Omental fat pad (tissue), 4 donors: ENCODE results near the gene RFTN2. TPM values are rescaled to one million over a fixed set of nuclear protein-coding genes. Genes with fewer than 3 reads are reported as not detected.
A peak's percentile ranks its signal among the peaks of the same experiment; 100 is the strongest.

Experiments
- ATAC-seq: fragments of 150-250 bp; one replicate; pipeline ENCODE4 v1.9.1; 2016; ENCODE audit warnings: mild to moderate bottlenecking, moderate library complexity; ENCODE audit not compliant: low FRiP score
- DNase-seq: peaks from one replicate; pipeline ENCODE4 v3.0.0-alpha.2; 2019; ENCODE audit warnings: low spot score
- total RNA-seq, 4 donors: library from RNA; depleted of rRNA; stranded (reverse); fragments of >200 nt; gene quantifications; one replicate each; pipeline ENCODE4 v1.1.0, GENCODE V29; 2016
- TF ChIP-seq, protein P1 (sequence below), 3 donors: fragments of 450-650 bp; IDR thresholded peaks; one replicate each; pipeline ENCODE4 v1.5.1; 2016 to 2017; ENCODE audit warnings: antibody characterized with exemption in 3 of 3, mild to moderate bottlenecking in 3 of 3, moderate library complexity in 2 of 3

The RFTN2 gene
- total RNA-seq, 4 donors from 2014 or later = 5.3 to 27.3 (median 14.0) TPM

DNA sequence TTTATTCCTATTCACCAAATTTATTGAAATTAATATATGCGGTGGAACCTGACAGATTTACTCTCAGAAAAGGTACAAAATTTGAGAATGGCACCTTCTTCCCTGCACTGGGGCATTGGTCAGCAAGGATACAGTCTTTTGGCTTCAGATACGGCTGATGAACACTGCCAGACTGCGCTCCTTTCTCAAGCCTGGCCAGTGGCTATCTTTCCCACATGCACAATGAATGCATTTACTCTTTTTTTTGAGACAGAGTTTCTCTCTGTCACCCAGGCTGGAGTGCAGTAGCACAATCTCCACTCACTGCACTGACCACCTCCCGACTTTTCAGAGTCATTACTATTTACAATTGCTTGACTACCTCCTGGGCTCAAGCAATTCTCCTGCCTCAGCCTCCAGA lies 97.9 kb downstream of the RFTN2 start:
- ATAC-seq = no peak
- DNase-seq = no peak
- TF ChIP-seq, protein P1, sequence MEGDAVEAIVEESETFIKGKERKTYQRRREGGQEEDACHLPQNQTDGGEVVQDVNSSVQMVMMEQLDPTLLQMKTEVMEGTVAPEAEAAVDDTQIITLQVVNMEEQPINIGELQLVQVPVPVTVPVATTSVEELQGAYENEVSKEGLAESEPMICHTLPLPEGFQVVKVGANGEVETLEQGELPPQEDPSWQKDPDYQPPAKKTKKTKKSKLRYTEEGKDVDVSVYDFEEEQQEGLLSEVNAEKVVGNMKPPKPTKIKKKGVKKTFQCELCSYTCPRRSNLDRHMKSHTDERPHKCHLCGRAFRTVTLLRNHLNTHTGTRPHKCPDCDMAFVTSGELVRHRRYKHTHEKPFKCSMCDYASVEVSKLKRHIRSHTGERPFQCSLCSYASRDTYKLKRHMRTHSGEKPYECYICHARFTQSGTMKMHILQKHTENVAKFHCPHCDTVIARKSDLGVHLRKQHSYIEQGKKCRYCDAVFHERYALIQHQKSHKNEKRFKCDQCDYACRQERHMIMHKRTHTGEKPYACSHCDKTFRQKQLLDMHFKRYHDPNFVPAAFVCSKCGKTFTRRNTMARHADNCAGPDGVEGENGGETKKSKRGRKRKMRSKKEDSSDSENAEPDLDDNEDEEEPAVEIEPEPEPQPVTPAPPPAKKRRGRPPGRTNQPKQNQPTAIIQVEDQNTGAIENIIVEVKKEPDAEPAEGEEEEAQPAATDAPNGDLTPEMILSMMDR (IDR thresholded peaks at IDR 0.05) = no peak

DNA sequence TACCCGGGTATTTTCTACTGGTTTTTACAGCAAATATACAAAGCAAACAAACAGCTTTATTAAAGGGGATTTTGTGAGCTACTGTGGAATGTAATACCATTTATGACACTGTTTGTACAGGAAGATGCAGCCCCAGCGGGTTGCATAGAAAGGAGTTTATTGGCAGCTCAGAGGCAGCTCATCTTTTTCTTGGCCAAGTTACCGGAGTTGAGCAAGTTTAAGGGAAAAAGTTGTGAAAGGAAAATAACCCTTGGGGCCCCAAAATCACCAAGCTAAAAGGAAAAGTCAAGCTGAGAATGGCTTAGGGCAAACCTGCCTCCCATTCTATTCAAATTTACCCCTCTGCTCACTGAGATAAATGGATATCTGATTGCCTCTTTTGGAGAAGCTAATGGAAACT lies 98.8 kb downstream of the RFTN2 start:
- peak; percentile 88 for ATAC-seq
- TF ChIP-seq, protein P1 (IDR thresholded peaks at IDR 0.05) = no peak
- DNase-seq = no peak

DNA sequence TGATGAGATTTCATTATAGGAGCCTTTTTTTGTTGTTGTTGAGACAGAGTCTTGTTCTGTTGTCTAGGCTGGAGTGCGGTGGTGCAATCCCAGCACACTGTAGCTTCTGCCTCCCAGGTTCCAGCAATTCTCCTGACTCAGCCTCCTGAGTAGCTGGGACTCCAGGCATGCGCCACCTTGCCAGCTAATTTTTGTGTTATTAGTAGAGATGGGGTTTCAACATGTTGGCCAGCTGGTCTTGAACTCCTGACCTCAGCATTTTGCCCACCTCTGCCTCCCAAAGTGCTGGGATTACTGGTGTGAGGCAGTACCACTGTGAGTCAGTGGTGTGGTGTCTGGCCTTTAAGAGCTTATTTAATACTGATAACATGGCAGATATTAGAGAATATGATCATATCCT lies 99.4 kb downstream of the RFTN2 start:
- peak; percentile 37 for DNase-seq
- ATAC-seq = peak; percentile 97
- TF ChIP-seq, protein P1 (IDR thresholded peaks at IDR 0.05) = no peak

DNA sequence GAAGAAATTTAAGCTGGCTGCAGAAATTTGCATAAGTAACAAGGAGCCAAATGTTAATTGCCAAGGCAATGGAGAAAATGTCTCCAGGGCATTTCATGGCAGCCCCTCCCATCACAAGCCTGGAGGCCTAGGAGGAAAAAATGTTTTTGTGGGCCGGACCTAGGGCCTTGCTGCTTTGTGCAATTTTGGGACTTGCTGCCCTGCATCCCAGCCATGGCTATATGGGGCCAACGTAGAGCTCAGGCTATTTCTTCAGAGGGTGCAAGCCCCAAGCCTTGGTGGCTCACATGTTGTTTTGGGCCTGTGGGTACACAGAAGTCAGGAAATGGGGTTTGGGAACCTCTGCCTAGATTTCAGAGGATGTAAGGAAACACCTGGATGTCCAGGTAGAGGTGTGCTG lies 101.8 kb downstream of the RFTN2 start:
- TF ChIP-seq, protein P1 (IDR thresholded peaks at IDR 0.05) = no peak
- DNase-seq (no peak), ATAC-seq (no peak)

DNA sequence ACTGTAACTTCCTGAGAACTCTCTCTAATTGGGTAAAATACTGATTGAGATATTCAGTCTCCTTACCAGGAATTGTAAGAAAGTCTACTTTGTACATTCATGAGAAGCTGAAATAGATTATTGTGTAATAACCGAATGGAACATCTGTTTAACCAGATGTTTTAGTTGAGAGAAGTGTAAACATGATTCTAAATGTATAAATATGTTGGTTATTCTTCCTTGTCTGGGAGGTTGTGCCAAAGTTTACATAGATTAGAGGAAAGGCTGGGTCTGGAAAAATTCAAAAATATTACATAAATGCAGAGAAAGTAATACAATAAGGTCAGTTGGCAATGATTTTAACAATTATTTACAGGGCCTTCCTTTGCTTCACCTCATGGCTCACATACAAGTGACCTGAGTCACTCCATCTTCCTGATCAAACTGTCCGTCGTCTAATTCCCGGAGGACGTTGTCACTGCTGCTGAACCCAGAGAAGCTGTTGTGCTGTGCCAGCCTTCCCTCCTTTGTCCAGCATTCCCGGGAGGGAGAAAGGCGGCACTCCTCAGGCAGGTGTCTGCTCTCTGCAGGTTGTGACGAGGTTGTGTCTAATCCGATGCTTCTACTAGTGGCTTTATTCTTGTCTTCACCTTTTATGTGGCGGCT lies 103.6 kb downstream of the RFTN2 start:
- no peak for ATAC-seq
- TF ChIP-seq, protein P1 (IDR thresholded peaks at IDR 0.05) = no peak
- DNase-seq = no peak

DNA sequence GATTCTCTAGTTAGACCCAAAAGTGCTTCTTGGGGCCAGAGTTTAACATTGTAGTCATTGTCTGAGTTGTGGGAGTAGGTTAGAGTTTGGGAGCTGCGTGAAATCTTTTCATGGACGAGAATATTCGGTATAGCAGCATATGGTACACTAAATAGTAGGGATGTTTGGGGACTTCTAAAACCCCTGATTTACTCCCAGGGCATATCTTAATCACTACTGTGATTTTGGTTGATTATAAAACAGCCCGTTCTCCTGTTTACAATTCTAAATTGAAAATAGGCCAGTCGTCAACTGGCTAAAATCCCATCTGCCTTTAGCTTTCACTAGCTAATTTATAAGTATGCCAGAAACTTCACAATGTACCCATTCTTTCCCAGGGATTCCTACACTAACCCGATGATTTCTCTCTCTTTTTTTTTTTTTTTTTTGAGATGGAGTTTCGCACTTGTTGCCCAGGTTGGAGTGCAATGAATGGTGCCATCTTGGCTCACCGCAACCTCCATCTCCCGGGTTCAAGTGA lies 115.2 kb downstream of the RFTN2 start:
- TF ChIP-seq, protein P1 (IDR thresholded peaks at IDR 0.05) = no peak
- DNase-seq (no peak), ATAC-seq (no peak)

DNA sequence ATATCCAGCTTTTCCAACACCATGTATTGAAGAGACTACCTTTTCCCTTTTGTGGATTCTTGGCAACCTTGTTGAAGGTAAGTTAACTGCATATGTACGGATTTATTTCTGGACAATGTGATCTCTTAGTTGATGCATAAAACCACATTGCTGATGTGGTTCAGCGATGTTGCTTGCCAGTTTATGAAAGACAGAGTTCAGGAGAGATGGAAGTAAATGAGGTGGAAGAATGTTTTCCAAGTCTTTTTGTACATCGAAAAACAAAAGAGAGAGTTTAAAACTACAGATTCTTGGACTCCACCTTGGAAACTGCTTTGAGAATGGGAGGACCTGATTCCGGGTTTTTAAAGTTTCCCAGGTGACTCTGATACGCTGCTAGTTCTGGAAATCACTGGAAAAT lies 115.7 kb downstream of the RFTN2 start:
- TF ChIP-seq, protein P1 (IDR thresholded peaks at IDR 0.05) = no peak
- no peak for ATAC-seq
- no peak for DNase-seq
